ENCODE data around the gene PUS3. TPM values are rescaled to one million over a fixed set of nuclear protein-coding genes. Genes with fewer than 3 reads are reported as not detected.
A peak's percentile ranks its signal among the peaks of the same experiment; 100 is the strongest.

PUS3 gene
- total RNA-seq, 4 donors from 2014 or later: 6.6 to 11.2 (median 8.1) TPM

GRCh38 chr11:125949271-125950177, 46.5 kb upstream of the PUS3 start:
- H3K4me3 ChIP-seq (ENCODE audit: low read depth, poor library complexity, severe bottlenecking): no peak overlapping the region
- no peak for DNase-seq (ENCODE audit: low spot score in 2 of 2)
- intact Hi-C loops (cut with DNase I; ENCODE audit: low total_unique reads): no loop called here
- 88 to 91% methylated on average over 18 to 22 of the region's 22 CpGs for WGBS, 2 donors
- TF ChIP-seq POLR2A (IDR thresholded peaks at IDR 0.05) (no peak), CTCF (IDR thresholded peaks at IDR 0.05) (no peak)

- intact Hi-C loops (cut with DNase I; ENCODE audit: low total_unique reads): no loop called here
- no peak overlapping the region for H3K4me3 ChIP-seq (ENCODE audit: low read depth, poor library complexity, severe bottlenecking)
- TF ChIP-seq POLR2A (IDR thresholded peaks at IDR 0.05) (no peak), CTCF (IDR thresholded peaks at IDR 0.05) (no peak)
- DNase-seq (ENCODE audit: low spot score in 2 of 2): peak in 1 of 2 donors; percentile 75
- 84% methylated on average over 22 to 23 of the region's 23 CpGs for WGBS, 2 donors
Measured at GRCh38 chr11:125948278-125949051, 45.5 kb upstream of the PUS3 start.

GRCh38 chr11:125947419-125948277, 44.6 kb upstream of the PUS3 start:
- no peak overlapping the region for H3K4me3 ChIP-seq (ENCODE audit: low read depth, poor library complexity, severe bottlenecking)
- TF ChIP-seq CTCF (IDR thresholded peaks at IDR 0.05) (no peak), POLR2A (IDR thresholded peaks at IDR 0.05) (no peak)
- 88 to 93% methylated on average over 17 to 24 of the region's 24 CpGs for WGBS, 2 donors
- intact Hi-C loops (cut with DNase I; ENCODE audit: low total_unique reads): no loop called here
- DNase-seq (ENCODE audit: low spot score in 2 of 2): peak in 1 of 2 donors; percentile 78

GRCh38 chr11:125946712-125947418, 43.9 kb upstream of the PUS3 start:
- TF ChIP-seq CTCF (IDR thresholded peaks at IDR 0.05) (no peak), POLR2A (IDR thresholded peaks at IDR 0.05) (no peak)
- DNase-seq (ENCODE audit: low spot score in 2 of 2): peak in 1 of 2 donors; percentile 83
- no peak overlapping the region for H3K4me3 ChIP-seq (ENCODE audit: low read depth, poor library complexity, severe bottlenecking)
- WGBS, 2 donors: 92 to 97% methylated on average over 14 of the region's 14 CpGs
- intact Hi-C loops (cut with DNase I; ENCODE audit: low total_unique reads): no loop called here

Measured in lower leg skin (tissue), 4 donors.